Nephron (organoid): Measurements from ENCODE around the gene ZFYVE16.

Experiments
- H3K27ac Mint-ChIP-seq, 3 experiments: 2 replicates each; pipeline ENCODE4 v1.8.0; 2020; ENCODE audit warnings: mixed read lengths in 3 of 3, mild to moderate bottlenecking in 2 of 3, moderate library complexity in 1 of 3
- H3K27me3 Mint-ChIP-seq: 2 replicates; pipeline ENCODE4 v1.8.0; 2021; ENCODE audit warnings: low read depth, mild to moderate bottlenecking, moderate library complexity, mixed read lengths
- H3K36me3 Mint-ChIP-seq: 2 replicates; pipeline ENCODE4 v1.8.0; 2020; ENCODE audit warnings: low read depth, mixed read lengths
- H3K4me1 Mint-ChIP-seq: 2 replicates; pipeline ENCODE4 v1.8.0; 2020; ENCODE audit warnings: mixed read lengths
- H3K4me3 Mint-ChIP-seq, 3 experiments: 2 replicates each; pipeline ENCODE4 v1.8.0; 2020; ENCODE audit warnings: mild to moderate bottlenecking in 3 of 3, mixed read lengths in 3 of 3, moderate library complexity in 2 of 3
- H3K9me3 Mint-ChIP-seq: 2 replicates; pipeline ENCODE4 v1.8.0; 2020; ENCODE audit warnings: mixed read lengths
- TF ChIP-seq, protein P1 (sequence below), 3 experiments: fragments of 200-600 bp; sonication (generic); IDR thresholded peaks; one replicate each; pipeline ENCODE4 v1.5.0; 2021; ENCODE audit warnings: antibody characterized with exemption in 3 of 3; ENCODE audit not compliant: unreplicated experiment in 3 of 3

The ZFYVE16 gene

GRCh38 chr5:80370390-80370789 is 37.5 kb upstream of the ZFYVE16 start:
- Mint-ChIP-seq H3K36me3 (no peaks in the 10 kb centered on the region), H3K9me3 (peaks cover 6% of the 10 kb centered on the region), H3K27ac (no peak overlapping the region), H3K27me3 (peaks cover 3% of the 10 kb centered on the region), H3K4me1 (no peaks in the 10 kb centered on the region), H3K4me3 (no peak overlapping the region)
- TF ChIP-seq, protein P1, sequence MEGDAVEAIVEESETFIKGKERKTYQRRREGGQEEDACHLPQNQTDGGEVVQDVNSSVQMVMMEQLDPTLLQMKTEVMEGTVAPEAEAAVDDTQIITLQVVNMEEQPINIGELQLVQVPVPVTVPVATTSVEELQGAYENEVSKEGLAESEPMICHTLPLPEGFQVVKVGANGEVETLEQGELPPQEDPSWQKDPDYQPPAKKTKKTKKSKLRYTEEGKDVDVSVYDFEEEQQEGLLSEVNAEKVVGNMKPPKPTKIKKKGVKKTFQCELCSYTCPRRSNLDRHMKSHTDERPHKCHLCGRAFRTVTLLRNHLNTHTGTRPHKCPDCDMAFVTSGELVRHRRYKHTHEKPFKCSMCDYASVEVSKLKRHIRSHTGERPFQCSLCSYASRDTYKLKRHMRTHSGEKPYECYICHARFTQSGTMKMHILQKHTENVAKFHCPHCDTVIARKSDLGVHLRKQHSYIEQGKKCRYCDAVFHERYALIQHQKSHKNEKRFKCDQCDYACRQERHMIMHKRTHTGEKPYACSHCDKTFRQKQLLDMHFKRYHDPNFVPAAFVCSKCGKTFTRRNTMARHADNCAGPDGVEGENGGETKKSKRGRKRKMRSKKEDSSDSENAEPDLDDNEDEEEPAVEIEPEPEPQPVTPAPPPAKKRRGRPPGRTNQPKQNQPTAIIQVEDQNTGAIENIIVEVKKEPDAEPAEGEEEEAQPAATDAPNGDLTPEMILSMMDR (IDR thresholded peaks at IDR 0.05; ENCODE audit: unreplicated experiment in 3 of 3) = no peak

DNA sequence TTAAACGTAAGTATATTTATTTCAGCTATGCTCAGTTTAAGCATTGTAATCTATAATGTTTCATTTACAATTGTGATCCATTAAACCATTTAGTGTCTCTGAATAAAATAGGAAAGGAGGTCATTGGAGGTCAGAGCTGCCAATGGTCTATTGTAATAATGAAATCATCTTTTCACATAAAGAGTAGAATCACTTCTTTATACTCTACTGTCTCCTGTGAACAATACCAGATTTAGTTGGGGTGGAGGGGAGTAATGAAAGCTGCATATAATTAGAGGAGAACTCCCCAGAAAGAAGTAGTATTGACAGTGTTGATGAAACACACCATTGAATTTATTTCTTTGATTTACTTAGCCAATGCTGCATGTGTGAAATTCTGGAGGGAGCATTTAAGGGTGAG is 35.1 kb upstream of the ZFYVE16 start:
- H3K9me3 Mint-ChIP-seq = peaks cover 6% of the 10 kb centered on the region
- TF ChIP-seq, protein P1 (IDR thresholded peaks at IDR 0.05; ENCODE audit: unreplicated experiment in 3 of 3) = no peak
- H3K27ac Mint-ChIP-seq = no peak overlapping the region
- no peak overlapping the region for H3K4me3 Mint-ChIP-seq
- H3K27me3 Mint-ChIP-seq = peaks cover 6% of the 10 kb centered on the region
- no peaks in the 10 kb centered on the region for H3K36me3 Mint-ChIP-seq
- H3K4me1 Mint-ChIP-seq = no peaks in the 10 kb centered on the region

DNA sequence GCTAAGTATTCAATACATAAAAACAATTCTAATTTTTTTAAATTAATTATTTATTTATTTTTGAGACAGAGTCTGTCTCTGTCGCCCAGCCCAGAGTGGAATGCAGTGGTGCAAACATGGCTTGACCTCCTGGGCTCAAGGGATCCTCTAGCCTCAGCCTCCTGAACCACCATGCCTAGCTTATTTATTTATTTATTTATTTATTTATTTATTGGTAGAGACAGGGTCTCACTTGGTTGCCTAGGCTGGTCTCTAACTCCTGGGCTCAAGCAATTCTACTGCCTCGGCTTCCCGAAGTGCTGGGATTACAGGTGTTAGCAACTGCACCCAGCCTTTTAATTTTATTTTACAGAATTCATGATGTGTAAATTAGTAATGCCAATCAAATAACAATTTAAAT is 33.7 kb upstream of the ZFYVE16 start:
- Mint-ChIP-seq H3K4me3 (no peak overlapping the region), H3K9me3 (peaks cover 6% of the 10 kb centered on the region), H3K4me1 (no peaks in the 10 kb centered on the region), H3K27me3 (peaks cover 6% of the 10 kb centered on the region), H3K27ac (no peak overlapping the region), H3K36me3 (no peaks in the 10 kb centered on the region)
- TF ChIP-seq, protein P1 (IDR thresholded peaks at IDR 0.05; ENCODE audit: unreplicated experiment in 3 of 3) = no peak

- no peaks in the 10 kb centered on the region for H3K36me3 Mint-ChIP-seq
- H3K4me3 Mint-ChIP-seq = no peak overlapping the region
- H3K27me3 Mint-ChIP-seq = peaks cover 6% of the 10 kb centered on the region
- peaks cover 3% of the 10 kb centered on the region for H3K9me3 Mint-ChIP-seq
- H3K27ac Mint-ChIP-seq = no peak overlapping the region
- TF ChIP-seq, protein P1 (IDR thresholded peaks at IDR 0.05; ENCODE audit: unreplicated experiment in 3 of 3) = no peak
- H3K4me1 Mint-ChIP-seq = no peaks in the 10 kb centered on the region
Measured at GRCh38 chr5:80376557-80376956, 31.3 kb upstream of the ZFYVE16 start.

DNA sequence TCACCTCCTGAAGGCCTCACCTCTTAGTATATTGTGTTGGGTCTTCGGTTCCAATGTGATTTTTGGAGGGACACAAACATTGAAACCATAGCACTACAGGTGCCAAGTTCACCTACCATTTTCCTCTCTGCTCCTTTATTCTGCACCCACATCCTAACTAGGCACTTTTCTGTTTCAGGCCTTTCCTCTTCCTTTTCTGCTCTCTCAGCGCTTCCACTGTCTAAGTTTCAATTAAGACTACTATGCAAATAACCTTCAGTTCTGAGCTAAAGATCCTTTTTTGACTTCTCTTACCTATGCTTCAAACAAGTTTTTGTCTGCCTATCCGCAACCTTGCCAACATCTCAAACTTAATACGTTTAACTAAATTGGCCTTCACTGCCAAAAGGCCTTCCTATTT is 25.4 kb upstream of the ZFYVE16 start:
- Mint-ChIP-seq H3K27ac (no peak overlapping the region), H3K27me3 (no peaks in the 10 kb centered on the region), H3K4me1 (no peaks in the 10 kb centered on the region), H3K36me3 (no peaks in the 10 kb centered on the region), H3K9me3 (no peaks in the 10 kb centered on the region), H3K4me3 (no peak overlapping the region)
- TF ChIP-seq, protein P1 (IDR thresholded peaks at IDR 0.05; ENCODE audit: unreplicated experiment in 3 of 3) = no peak

DNA sequence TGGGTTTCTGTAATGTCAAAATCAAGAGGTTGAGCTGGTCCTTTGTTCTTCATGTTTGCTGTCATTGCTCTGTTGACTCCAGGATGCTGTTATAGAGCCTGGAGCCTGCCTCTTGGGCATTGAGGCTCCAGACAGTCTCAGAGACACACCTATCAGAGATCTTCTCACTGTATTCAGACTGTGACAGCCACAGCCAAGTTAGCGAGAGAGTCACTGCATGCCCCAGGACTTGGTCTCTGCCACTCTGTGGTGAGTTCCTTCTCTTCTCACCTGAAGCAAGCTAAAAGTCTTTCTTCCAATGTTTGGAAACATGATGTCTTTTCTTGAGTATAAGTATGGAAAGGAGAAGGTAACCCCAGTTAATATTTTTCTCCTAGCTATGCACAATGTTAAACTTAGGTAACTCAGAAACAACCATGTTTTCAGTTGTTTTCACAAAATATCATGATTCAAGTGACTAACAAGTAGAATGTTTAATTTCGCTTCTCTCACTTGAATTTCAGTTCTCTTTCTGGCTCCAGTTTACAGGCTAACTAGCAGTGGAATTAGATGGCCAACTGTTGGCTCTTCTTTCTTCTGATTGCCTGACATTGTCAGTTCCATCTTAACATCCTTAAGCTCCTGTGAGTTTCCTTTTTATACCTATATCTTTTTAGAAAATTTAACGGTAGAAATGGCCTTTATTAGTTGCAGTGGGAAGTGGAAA is 20.6 kb upstream of the ZFYVE16 start:
- Mint-ChIP-seq H3K4me1 (no peaks in the 10 kb centered on the region), H3K4me3 (no peak overlapping the region)

More for the DNA sequence above, 20.6 kb upstream of the ZFYVE16 start:
- H3K27me3 Mint-ChIP-seq = no peaks in the 10 kb centered on the region
- TF ChIP-seq, protein P1 (IDR thresholded peaks at IDR 0.05; ENCODE audit: unreplicated experiment in 3 of 3) = no peak
- no peak overlapping the region for H3K27ac Mint-ChIP-seq
- H3K9me3 Mint-ChIP-seq = no peaks in the 10 kb centered on the region
- H3K36me3 Mint-ChIP-seq = no peaks in the 10 kb centered on the region
